Measurements from ENCODE around the gene TTC17.

The TTC17 gene

GRCh38 chr11:43542750-43543712 lies 184.3 kb downstream of the TTC17 start:
- DNase-seq (ENCODE audit: low read depth), result no peak

Data from stromal cell of bone marrow (primary cell).